Measurements from ENCODE around the gene NDST1.

The NDST1 gene

GRCh38 chr5:150535611-150536010 is 27.7 kb downstream of the NDST1 start:
- DNase-seq (ENCODE audit: insufficient read length, low spot score), result no peak
- no peak for TF ChIP-seq CTCF (IDR thresholded peaks at IDR 0.05; ENCODE audit: insufficient read depth, missing control alignments)
- no peak for FAIRE-seq

DNA sequence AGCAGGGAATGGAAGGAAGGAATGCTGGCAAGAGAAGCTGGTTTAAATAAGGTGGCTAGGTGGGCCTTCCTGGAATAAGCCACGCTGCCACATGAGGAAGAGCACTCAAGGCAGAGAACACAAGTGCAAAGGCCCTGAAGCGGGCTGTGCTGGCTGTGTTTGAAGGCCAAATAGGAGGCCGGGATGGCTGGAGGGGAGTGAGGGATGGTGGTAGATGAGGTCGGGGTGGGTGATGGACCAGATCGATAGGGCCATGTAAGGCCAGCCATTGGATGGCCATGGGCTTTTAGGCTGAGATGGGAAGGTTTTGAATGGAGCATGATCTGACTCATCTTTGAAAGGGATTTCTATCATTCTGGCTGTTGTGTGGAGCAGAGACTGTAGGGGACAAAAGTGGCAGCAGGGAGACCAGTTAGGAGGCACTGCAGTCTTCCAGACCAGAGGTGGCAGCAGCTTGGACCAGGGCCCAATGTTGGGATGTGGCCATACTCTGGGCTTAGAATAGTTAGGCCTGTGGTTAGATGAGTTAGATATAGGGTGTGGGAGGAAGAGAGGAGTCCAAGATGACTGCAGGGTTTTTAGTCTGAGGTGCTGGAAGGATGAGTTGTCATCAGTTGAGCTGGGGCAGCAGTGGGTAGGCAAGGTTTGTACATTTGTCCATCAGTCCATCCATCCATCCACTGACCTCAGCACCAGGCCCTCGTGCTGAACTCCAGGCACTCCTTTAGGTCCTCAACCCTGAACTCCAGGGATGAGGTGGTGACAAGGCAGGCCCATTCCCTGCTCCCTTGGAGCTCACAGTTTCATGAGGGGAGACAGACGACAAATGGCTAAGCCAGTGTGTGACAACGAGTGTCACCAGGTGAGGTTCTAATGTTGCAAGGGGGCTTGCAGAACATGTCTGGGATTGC is 30.3 kb downstream of the NDST1 start:
- no peak for TF ChIP-seq CTCF (IDR thresholded peaks at IDR 0.05; ENCODE audit: insufficient read depth, missing control alignments)
- DNase-seq (ENCODE audit: insufficient read length, low spot score), result no peak
- no peak for FAIRE-seq

GRCh38 chr5:150539206-150539605 is 31.3 kb downstream of the NDST1 start:
- DNase-seq (ENCODE audit: insufficient read length, low spot score) (no peak), FAIRE-seq (no peak)
- TF ChIP-seq CTCF (IDR thresholded peaks at IDR 0.05; ENCODE audit: insufficient read depth, missing control alignments), result no peak

DNA sequence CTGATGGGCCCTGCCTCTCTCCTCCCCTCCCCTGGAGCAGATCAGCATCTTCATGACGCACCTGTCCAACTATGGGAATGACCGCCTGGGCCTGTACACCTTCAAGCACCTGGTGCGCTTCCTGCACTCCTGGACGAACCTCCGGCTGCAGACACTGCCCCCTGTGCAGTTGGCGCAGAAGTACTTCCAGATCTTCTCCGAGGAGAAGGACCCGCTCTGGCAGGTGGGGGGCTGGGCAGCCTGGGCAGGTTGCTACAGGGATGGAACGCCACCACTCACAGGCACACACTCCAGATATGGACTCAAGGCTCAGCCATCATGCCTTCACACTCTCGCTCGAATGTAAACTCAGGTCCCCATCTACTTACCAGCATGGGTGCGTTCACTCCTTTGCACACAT is 32.1 kb downstream of the NDST1 start:
- no peak for DNase-seq (ENCODE audit: insufficient read length, low spot score)
- no peak for FAIRE-seq
- TF ChIP-seq CTCF (IDR thresholded peaks at IDR 0.05; ENCODE audit: insufficient read depth, missing control alignments), result no peak

DNA sequence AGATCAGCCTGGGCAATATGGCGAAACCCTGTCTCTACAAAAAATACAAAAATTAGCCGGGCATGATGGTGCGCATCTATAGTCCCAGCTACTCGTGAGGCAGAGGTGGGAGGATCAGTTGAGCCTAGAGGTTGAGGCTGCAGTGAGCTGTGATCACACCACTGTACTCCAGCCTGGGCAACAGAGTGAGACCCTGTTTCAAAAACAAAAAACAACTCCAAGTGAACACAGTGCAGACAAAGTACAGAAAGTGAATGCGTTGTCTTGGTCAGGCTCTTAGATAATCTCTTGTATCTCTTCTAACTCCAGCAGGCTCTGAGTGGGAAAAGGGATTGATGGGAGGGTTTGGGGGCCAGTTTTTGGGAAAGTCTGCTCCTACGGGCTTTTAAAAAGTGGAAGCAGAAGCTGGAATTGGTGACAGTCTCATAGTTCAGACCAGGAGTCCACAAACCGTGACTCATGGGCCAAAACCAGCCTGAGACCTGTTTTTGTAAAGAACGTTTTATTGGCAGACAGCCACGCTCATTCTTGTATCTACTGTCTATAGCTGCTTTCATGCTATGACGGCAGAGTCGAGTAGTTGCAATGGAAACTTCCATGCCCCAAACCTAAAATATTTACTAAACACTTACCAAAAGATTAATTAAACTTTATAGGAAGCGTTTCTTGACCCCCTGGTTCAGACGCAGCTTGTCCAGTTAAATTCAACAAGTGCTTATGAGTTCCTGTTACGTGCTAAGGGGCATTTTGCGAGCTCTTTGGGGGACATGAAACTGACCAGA is 32.9 kb downstream of the NDST1 start:
- no peak for TF ChIP-seq CTCF (IDR thresholded peaks at IDR 0.05; ENCODE audit: insufficient read depth, missing control alignments)
- FAIRE-seq (no peak), DNase-seq (ENCODE audit: insufficient read length, low spot score) (no peak)

- DNase-seq (ENCODE audit: insufficient read length, low spot score) (no peak), FAIRE-seq (no peak)
- no peak for TF ChIP-seq CTCF (IDR thresholded peaks at IDR 0.05; ENCODE audit: insufficient read depth, missing control alignments)
These were observed 33.4 kb downstream of the NDST1 start for GRCh38 chr5:150541397-150541675.

DNA sequence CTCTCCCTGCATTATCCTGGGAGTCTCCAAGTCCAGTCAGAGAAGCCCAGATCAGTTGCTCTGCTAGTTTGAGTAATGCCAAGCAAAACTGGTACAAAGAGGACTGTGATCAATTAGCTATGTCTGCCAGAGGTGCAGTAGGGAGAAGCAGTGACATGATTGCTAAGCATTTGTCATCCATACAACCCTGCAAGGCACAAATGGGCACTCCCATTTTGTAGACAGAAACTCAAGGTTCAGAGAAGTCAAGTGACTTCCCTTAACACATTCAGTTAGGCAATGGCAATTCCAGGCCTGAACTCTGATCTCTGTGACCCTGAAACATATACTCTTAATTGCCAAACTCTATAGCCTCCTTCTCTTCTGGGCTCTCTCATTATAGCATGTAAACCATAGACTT is 34.0 kb downstream of the NDST1 start:
- no peak for TF ChIP-seq CTCF (IDR thresholded peaks at IDR 0.05; ENCODE audit: insufficient read depth, missing control alignments)
- no peak for DNase-seq (ENCODE audit: insufficient read length, low spot score)
- FAIRE-seq, result no peak

Measured in D721Med (cell line).